Left cardiac atrium (tissue), 4 donors: ENCODE data around the gene CHRM3. TPM values are rescaled to one million over a fixed set of nuclear protein-coding genes. Genes with fewer than 3 reads are reported as not detected.
"Not testable (repeated sequence)": the region's sequence is repeated elsewhere in the genome, so short reads cannot be mapped to it uniquely, and the experiment has no call there.

Source experiments
- ATAC-seq, 2 donors: fragments of 200-7000 bp; cut with Tn5 transposase; one replicate each; pipeline ENCODE4 v1.9.1; 2020; ENCODE audit warnings: mild to moderate bottlenecking in 2 of 2, moderate library complexity in 2 of 2
- DNase-seq: peaks from one replicate; pipeline ENCODE4 v3.0.0-alpha.2; 2020
- intact Hi-C, 2 donors: fragments of 100-400 bp; cut with DNase I; formaldehyde crosslinking; loops; one replicate each; pipeline versions ENCODE4 v1.14.1 to v1.15.1; 2022 to 2023
- long read RNA-seq: library from polyadenylated mRNA; unstranded; transcript quantifications from one replicate; pipeline ENCODE4 v2.0.0, GENCODE V29; 2021
- total RNA-seq, 2 donors: library from RNA; stranded (reverse); fragmentation: NEBNext Ultra II Directional; extraction: Animal tissue kit (Norgen Biotek cat#: 25700); gene quantifications; one replicate each; pipeline ENCODE4 v1.2.1, GENCODE V29; 2021
- donor health status: DM: no; HTN: yes; CAD: no.
- donor health status: DM: no; HTN: yes; CAD: no; lungs with severe emphysema.
- donor health status: DM: yes; HTN: yes; CAD: no.
- donor health status: Dilated cardiomyopathy.

The CHRM3 gene
- total RNA-seq, result 1 to 10 TPM in 1 of 2 donors, under 1 TPM in 1; 0.18 to 1.2 TPM
- long read RNA-seq, partial matches to known transcripts, result 1 of 1 reads
- long read RNA-seq, other reads (novel, unspliced or antisense), result 0 of 1 reads

DNA sequence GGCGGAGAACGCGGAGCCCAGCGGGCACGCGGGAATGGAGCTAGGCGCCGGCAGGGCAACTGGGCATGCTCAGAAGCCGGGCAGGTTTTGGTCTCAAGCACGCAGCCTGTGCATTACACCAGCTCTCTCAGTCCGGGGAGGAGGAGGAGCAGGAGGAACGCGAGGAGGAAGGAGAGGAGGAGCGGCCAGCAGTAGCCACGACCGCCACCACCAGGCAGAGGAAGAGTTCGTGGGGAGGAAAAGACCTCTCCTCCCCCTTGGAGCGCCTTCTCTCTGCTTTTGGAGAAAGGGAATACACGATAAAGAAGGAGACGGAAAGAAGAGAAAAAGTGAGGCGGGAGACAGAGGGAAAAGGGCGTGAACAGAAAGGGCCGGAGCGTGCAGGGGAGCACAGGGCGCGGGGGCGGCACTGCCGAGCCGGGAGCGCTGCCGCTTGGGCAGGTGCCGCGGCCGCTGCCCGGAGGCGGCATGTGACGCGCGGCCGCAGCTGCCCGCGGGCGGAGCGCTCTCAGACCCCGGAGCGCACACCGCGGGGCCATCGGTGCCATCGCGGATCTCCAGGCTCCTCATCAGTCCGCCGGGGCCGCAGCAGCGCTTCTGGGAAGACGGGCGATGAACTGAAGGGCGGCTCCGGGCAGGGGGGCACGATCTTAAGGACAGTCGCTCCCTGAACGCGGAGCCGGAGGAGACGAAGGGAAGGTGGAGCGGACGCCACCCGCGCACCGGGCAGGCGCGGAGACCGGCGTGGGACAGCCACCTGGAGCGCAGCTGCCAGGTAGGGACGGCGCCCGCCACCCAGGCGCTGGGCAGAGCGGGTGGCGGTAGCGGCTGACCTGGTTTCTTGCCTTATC lies at the start of gene CHRM3:
Gene CHRM3, plus strand, starts transcription at position 116 of the 851 bp plus-strand sequence. CDS start 520,884 bp downstream, outside the sequence.
- peak; percentile 28 for DNase-seq
- ATAC-seq, result peak; percentile 75 to 96
- intact Hi-C loops, result no loop called here

DNA sequence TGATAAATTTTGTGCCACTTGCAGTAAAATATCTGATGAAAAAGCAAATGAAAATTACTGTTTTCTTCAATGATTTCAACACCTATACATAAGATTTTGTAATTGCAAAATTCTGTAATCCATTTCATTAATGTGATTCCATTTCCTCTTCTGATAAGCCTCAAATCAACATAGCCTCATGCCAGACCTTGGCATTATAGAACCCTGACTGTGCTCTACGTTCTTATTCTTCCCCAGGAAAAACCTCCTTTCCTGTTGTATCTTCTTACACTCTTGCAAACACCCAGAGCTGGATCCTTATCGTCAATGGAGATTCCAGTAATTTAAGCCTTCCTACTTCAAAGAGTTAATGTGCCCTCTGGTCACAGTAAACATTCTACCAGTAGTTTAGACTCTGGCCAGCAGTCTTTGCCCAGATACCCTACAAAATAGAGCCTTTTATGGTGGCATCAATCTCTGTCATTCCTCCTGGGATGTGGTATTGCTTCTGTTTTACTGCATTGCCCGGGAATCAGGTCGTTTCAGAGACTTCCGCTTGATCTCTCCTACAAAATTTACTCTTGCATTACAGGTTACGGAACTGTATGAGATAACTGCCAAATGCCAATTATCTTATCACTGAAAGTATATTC lies 48.5 kb upstream of the CHRM3 start:
- intact Hi-C loops, result no loop called here
- ATAC-seq (no peak), DNase-seq (no peak)

DNA sequence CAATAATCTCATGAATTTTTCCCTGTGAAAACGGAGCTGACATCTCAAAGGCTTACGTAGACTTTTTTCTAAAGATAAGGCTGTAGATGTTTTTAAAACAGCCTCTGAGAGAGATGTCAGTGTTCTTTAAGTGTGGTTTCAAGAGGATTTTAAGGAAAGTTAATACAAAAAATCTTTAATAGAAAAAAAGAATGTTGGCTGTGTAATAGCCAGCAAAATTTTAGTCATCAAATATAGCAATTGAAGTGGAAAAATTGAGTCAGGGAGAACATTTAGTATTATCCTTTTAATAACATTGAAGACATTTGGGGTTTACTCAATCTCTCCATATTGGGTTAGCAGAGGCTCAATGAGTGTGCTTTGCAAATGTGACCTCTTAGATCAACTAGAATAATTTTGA lies 38.6 kb upstream of the CHRM3 start:
- no peak for ATAC-seq
- intact Hi-C loops, result no loop called here
- DNase-seq, result no peak

DNA sequence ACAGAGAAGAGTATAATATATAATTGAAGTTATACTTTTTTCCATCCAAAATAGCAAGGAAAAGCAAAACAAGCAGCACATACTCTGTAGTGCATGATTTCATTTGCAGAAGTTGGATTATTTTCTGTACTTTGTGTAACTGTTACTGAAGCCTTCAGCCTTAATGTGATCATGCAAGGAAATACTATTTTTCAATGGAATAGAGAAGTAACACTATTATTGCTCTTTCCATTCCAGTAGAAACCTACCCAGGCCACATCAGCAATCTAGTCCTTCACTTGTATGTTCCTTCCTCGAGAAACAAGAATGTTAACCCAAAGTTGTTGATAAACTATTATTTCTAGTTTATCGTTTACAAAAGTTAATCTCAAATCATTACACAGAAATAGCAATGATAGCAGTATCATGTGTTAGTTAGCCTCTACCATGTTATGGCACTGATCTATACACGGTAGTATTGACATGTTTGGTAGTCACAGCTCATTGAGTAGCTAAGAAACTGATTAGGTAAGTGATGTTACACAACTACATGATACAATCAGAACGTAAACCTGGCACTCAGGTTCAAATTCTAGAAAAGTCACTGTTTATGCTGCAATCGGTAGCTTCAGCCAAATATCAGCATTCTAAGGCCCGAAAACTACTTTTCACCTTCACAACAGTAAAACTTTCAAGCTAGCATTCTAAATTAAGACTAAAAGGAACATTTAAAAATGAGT lies 37.6 kb upstream of the CHRM3 start:
- no peak for DNase-seq
- ATAC-seq, result no peak
- intact Hi-C loops, result no loop called here

DNA sequence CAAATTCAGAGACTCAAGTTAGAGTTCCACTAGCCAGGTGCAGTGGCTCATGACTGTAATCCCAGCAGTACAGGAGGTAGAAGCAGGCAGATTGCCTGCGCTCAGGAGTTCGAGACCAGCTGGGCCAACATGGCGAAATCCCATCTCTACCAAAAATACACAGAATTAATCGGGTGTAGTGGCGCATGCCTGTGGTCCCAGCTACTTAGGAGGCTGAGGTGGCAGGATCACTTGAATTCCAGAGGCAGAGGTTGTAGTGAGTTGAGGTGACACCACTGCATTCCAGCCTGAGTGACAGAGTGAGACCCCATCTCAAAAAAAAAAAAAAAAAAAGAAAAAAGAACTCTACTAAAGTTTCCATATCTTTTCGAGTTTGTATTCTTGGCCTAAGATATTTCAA lies 36.7 kb upstream of the CHRM3 start:
- DNase-seq (no peak), ATAC-seq (no peak)
- intact Hi-C loops, result no loop called here

DNA sequence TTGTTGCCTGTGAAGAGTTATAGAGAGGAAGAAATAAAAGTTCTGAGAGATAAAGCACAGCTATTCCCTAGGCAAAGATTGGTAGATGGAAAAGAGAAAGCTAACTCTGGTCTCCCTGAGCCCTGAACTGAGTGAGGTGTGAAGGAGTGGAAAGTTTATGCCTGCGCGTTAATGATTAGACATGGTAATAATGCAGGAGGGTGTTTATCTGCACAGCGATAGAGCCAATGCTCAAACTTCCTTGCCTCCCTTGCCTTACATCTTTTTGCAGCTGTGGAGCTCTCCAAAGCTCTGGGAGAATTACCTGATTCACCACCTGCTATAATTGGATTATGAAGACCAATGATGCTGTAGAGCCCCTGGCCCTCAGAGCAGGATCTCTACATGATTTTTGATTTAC lies 32.8 kb upstream of the CHRM3 start:
- DNase-seq, result no peak
- ATAC-seq, result no peak
- intact Hi-C loops, result no loop called here

DNA sequence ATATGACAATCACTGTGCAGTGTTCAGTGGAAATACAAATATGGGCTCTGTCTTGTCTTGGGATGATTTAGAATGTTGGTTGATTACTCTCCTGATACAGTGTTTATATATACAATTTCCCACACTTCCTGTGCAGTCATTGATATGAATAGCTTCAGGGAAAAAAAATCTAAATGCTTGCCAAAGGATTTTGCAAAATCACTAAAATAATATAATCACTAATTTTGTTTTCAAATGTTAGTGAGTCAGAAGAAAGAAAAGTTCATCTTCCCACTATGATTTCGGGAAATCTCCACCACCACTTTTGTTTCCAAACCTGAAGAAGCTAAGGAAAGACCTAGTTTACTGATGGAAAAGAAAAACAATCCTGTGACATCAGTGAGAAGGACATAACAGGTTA lies 32.1 kb upstream of the CHRM3 start:
- ATAC-seq, result no peak
- intact Hi-C loops, result no loop called here
- DNase-seq, result no peak

DNA sequence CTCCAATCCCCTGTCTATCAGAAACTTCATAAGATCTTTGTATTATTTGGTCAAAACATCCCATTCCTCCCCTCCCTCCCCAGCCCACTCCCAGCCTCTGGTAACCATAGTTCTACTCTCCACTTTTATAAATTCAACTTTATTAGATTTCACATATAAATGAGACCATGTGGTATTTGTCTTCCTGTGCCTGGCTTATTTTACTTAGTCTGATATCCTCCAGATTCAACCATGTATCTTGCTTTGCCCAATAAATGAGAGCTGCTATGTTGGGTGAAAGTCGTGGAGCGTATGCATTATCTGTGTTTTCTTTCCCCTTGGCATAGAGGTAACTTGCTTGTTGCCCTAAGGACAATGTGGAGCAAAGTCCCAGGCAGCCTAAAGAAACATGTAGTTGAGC lies 28.5 kb upstream of the CHRM3 start:
- DNase-seq, result no peak
- ATAC-seq, result no peak
- intact Hi-C loops, result no loop called here

DNA sequence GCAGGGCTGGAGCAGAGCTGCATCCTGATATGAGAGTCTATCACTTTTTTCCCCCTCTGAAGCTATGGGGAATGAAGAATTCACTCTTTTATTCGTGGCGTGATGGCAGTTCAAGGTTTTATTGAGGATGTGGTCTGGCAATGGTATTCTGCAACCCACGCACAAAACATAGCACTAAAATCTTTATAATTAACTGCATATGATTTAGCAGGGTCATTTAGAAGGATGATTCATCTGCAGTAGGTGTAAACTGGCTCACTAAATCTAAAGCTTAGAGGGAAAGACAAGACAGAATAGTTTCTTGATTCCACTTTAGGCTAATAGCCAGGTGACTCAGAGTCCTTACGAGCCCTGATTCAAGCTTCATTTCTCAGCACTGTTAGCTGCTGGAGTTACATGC lies 25.0 kb upstream of the CHRM3 start:
- ATAC-seq, result peak in 1 of 2 donors; percentile 65
- intact Hi-C loops, result no loop called here
- no peak for DNase-seq

DNA sequence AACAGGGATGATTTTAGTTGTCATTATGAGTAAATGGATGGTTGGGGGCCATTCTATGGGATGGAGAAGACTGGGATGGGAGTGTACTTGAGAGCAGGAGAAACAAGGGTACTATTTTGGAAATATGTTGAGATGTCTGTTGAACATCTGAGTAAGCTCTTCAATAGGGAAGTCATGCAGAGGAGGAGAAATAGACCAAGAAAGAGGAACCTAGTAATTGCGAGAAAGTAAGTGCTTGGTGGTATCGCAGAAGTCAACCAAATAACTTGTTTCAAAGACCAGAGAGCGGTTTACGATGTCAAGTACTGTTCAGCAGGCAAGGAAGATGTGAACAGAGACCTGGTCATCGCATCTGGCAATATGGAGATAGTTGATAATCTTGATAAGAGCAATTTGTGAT lies 22.4 kb upstream of the CHRM3 start:
- no peak for DNase-seq
- intact Hi-C loops, result no loop called here

DNA sequence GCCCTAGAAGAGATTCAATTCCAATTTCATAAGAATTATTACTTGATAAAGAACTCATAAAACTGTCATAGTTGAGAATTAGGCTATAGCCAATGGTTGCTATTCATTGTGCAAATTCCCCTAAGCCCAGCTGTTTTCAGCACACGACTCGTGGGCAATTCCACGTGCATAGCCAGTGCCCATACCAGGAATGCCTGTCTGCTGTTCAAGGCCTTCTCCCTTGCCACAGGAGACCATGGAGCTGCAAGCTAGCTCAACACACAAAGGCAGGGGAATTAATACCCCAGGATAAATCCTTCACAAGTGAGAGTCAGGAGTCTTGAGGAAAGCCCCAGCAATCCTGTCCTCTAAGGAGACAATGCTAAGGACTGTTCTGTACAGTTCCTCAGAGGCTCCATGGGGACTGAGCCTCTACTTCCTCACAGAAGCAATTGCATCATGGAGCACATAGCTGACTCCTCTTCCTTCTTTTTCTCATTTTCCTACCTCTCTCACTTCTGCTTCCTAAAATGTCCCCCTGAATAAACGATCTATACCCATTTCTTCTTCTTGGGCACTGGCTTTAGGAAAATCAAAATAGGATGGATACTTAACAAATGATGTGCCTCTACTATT lies 19.1 kb upstream of the CHRM3 start:
- peak in 1 of 2 donors; percentile 25 for ATAC-seq
- no peak for DNase-seq

More for the DNA sequence above, 22.4 kb upstream of the CHRM3 start:
- no peak for ATAC-seq

DNA sequence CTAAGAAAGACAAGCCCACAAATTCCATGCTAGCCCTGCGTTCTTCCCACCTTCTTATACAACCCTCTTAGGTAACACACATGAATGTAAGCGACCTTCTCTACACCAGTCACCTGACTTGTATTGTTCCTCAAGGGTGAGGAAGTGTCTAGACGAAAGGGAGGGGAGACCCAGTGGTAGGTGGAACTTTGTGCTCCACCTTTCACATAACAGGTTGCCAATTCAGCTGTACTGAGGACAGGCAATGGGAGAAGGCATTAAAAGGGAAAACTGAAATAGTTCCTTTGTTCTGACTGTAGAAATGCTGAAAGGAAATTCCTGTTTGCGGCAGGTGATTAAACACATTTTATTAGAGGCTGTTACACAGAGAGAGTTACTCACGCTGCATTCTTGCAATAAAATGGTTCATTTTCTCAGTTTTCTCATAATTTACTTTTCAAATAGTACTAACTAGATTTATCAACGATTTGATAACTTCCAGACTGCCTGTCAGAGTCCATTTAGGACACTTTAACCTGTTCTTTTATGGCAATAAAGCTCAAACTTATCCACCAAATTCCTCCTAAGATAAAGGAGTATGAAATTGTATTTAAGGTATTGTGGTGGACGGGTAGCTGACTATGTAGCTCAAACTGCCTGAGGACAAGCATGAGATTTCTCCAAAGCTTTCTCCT lies 17.8 kb upstream of the CHRM3 start:
- intact Hi-C loops, result no loop called here
- no peak for ATAC-seq
- DNase-seq, result no peak

More for the DNA sequence above, 19.1 kb upstream of the CHRM3 start:
- intact Hi-C loops, result no loop called here

DNA sequence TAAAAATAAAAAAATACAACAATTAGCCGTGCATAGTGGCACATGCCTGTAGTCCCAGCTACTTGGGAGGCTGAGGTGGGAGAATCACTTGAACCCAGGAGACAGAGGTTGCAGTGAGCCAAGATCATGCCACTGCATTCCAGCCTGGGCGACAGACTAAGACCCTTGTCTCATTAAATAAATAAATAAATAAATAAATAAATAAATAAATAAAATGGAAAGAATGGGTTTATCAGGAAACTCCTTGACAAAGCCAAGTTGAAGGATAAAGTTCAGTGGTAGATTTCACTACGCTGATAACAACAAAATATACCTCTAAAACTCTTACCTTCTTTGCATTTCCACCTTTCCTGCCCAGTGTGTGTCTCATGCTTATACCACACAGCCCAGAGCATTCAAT lies 15.5 kb upstream of the CHRM3 start:
- DNase-seq, ATAC-seq, intact Hi-C loops: not testable (repeated sequence)

DNA sequence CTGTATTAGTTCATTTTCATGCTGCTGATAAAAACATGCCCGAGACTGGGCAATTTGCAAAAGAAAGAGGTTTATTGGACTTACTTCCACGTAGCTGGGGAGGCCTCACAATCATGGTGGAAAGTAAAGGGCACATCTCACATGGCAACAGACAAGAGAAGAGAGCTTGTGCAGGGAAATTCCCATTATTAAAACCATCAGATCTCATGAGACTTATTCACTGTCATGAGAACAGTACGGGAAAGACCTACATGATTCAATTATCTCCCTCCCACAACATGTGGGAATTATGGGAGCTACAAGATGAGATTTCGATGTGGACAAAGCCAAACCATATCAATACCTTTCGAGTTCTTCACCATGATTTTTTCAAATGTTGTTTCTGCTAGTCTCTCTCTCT lies 3.7 kb upstream of the CHRM3 start:
- no peak for ATAC-seq
- intact Hi-C loops, result no loop called here
- no peak for DNase-seq

DNA sequence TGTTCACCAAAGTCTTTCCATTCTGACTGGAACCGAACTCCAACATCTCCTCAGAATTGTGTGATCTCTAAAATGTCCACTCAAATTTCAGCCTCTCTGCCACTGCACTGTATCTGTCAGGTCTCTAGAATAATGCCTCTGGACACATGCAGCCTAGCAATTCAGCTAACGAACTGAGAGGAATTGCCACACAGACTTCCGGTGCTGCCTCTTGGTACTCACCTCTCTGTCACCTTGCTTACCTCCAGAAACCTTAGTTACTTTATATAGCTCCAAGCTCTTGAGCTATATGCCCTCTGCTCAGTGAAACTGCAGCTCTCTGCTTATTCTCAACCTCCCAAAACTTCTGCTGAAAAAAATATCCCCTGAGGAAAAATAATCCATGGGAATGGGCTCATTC lies 2.7 kb upstream of the CHRM3 start:
- ATAC-seq, result no peak

DNA sequence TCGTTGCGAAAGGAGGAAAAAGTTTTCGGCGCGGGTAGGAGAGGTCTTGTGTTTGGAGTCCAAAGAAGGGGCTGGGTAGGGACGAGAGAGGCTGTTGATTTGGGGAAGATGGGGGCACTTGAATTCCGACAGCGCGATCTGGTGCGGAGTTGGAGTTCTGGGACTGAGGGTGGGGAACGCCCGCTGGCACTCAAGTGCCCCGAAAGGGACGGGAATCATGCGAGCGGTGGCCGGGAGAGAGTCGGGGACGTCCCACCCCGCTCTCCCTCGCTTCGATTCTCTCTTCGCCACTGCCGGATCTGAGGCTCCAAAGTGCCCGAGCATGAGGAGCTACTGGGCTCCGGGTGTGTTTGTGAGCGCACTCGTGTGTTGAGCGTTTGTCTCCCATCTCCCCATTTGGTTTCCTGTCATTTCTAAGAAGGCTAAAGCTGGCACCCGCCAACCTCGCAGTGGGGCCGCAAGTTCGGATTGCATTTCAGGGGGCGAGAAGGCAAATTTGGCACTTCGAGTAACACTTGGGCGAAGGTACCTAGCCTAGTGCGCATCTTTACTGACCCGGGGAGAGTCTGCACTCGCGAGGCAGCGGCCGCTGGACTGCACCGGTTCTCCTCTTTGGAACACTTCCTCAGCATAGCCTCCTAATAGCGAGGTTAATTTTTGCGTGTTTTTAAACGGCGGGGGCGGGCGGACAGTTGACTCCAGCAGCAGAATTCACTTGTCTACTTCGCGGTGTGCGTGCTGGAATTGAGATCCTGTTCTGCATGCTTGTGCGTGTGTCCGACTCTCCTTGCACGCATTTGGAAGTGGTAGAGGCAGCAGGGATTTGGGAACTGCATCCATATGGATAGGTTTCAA lies 1.2 kb downstream of the CHRM3 start:
- no peak for DNase-seq
- intact Hi-C loops, result no loop called here
- ATAC-seq, result peak in 1 of 2 donors; percentile 25

More for the DNA sequence above, 2.7 kb upstream of the CHRM3 start:
- no peak for DNase-seq
- intact Hi-C loops, result no loop called here

DNA sequence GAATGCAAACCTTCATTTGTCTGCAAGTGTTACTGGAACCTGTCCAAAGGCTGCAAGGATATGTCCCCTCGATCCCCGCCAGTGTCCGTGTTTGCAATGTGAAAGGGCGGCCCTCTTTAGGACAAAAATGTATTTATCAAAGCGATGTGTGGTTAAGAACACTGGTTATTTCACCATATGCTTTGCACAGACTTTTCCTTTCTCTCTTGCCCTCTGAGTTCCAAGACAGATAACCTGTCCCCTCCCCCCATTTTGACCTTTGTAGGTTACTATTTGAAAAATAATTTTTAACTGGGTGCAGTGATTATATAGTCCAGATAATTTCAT lies 1.8 kb downstream of the CHRM3 start:
- ATAC-seq, result no peak
- DNase-seq, result no peak

DNA sequence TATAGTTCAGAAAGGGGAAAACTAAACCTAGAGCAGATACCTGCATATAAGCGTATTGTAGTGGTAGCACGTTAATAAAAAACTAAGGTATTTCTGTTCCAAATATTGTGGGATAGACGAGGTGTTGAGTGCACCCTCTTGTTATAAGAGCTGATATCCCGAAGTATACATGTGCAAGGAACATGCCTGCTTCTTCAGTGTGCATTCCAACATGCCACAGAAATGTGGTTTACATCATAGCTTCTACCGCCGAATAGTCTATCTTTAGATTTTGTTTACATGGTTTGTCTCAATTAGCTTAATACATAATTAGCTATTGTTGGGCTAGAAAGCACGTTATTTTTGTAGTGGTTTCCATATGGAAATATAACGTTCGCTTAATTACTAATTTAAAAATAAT lies 2.2 kb downstream of the CHRM3 start:
- intact Hi-C loops, result no loop called here
- no peak for ATAC-seq

More for the DNA sequence above, 1.8 kb downstream of the CHRM3 start:
- intact Hi-C loops, result no loop called here

More for the DNA sequence above, 2.2 kb downstream of the CHRM3 start:
- DNase-seq, result no peak
